Heart left ventricle (tissue), 13 donors: ENCODE data around the gene RASSF5.

ENCODE experiments used
- CTCF ChIP-seq, 12 donors: fragments of 200-600 bp; sonication (generic) in 4 of 12; IDR thresholded peaks; one replicate each; pipeline versions ENCODE4 v1.5.0 to v1.8.0; 2018 to 2022; ENCODE audit warnings: antibody characterized with exemption in 12 of 12, mild to moderate bottlenecking in 5 of 12
- POLR2A ChIP-seq, 2 donors: fragments of 450-650 bp; IDR thresholded peaks; one replicate each; pipeline ENCODE4 v1.6.1; 2017; ENCODE audit warnings: antibody characterized with exemption in 2 of 2, mild to moderate bottlenecking in 2 of 2, moderate library complexity in 2 of 2
- donor health status: ischemic (EF 13 %, LVEDD 7.1; RV severe dilation, severe dysfunction).
- donor health status: DM: no; HTN: yes; CAD: no.
- donor health status: DM: no; HTN: no; CAD: no.
- donor health status: ischemic (EF 25% LVEDD 6.9; RV normal size, moderate dysfunction).
- donor health status: ischemic (EF 25% LVEDD 5.7; RV mildly dilated, moderate dysfunction).
- donor health status: ischemic (EF 35%, LVEDD 5.7; RV mildly dilated, moderate dysfunction).
- donor health status: nonischemic (EF 11% LVEDD 7.7; RV severe dilation, severe dysfunction).
- donor health status: DM: yes; HTN: yes; CAD: no.
- donor health status: PGD.
- donor health status: ischemic (EF 29% LVEDD 5.4; RV normal size, mild dysfunction).
- donor health status: nonischemic (EF 23%, LVEDD 6.1; RV moderate dilation, normal function).

DNA sequence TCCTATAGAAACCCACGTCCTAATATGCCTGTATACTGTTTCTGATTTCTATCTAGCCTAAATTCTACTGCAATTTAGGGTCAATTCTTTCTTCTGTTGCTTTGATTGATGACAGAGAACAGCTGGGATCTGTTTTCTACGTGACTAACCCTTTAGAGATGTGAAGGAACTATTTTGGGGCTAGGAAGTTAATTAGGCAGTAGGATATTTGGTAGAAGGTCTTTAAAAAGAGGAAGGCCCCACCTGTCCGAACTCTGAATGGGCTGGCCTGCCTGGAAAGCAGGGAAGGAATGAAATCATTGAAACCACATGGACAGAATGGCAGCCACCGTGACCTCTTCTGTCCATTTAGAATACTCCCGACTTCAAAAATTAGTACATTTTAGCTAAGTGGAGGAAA, 83.9 kb downstream of the RASSF5 start:
- TF ChIP-seq POLR2A (IDR thresholded peaks at IDR 0.05) (no peak), CTCF (IDR thresholded peaks at IDR 0.05) (no peak)
